Urothelium cell line (cell line): ENCODE results near the gene UCP3.

Experiments
- DNase-seq: peaks from one replicate; pipeline ENCODE4 v3.0.0; 2011; ENCODE audit warnings: low spot score, mixed read lengths
- FAIRE-seq: peaks from 2 replicates; lab custom pipeline; 2011; peaks lifted over from hg19 to GRCh38; lab: Jason Lieb, UNC

UCP3 gene

DNA sequence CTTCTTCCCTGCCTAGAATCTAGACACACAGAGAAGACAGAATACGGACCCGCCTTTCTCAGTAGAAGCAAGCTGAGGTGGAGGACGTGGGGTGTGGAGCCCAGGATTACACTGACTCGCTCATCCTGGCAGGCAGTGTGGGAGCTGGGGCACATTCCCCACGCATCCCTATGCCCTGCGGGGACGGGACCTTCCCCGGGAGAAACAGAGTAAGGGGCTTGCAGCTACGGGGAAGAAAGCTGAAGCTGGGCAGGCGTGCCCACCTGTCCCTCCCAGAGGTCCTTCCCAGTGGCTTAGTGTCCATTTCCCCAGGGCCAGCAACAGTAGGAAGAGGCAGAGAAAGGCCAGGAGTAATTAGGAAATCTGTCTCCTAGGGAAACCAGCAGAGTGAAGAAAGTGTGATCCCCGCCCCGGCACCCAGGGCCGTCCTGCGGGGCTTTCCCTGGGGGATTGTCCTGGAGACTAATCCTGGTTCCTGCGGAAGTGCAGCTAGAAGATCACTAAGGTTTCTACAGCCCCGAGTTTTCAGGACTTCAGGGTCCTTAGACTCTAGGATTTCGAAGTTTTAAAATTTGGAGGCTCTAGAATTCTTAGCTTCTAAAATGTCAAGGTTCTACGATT lies 50.3 kb downstream of the UCP3 start:
- DNase-seq (no peak), FAIRE-seq (no peak)

DNA sequence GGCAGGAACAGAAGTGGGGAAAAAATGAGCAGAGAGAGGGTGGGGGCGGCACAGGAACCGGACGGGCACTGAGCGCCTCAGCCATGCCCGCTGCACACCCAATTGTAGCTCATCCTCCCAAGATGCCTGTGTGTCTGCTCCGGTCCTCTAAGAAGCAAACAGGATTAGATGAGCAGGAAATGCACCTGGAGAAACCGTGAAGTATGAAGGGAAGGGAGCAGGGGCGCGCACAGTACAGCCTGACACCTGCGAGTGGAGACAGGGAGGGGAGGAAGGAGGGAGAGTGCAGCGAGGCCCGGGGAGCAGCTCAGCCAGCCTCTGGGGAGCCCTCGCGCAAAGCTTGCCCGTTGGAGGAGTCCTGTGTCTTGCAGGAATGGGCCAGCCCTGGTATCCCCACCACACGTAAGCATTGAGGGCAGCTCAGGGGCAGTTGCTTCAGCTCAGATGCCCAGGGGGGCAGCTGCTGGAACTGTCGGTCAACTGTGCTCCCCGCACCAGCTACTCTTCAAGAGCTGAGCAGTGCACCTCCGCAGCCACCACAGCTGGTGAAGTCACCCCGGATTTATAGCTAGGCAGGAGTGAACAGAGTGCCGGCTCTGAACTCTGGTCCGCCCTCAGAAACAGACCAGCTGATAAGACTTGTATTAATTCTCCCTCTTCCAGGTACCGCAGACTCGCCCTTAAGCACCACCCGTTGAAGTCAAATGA lies 51.1 kb downstream of the UCP3 start:
- FAIRE-seq (no peak), DNase-seq (no peak)

DNA sequence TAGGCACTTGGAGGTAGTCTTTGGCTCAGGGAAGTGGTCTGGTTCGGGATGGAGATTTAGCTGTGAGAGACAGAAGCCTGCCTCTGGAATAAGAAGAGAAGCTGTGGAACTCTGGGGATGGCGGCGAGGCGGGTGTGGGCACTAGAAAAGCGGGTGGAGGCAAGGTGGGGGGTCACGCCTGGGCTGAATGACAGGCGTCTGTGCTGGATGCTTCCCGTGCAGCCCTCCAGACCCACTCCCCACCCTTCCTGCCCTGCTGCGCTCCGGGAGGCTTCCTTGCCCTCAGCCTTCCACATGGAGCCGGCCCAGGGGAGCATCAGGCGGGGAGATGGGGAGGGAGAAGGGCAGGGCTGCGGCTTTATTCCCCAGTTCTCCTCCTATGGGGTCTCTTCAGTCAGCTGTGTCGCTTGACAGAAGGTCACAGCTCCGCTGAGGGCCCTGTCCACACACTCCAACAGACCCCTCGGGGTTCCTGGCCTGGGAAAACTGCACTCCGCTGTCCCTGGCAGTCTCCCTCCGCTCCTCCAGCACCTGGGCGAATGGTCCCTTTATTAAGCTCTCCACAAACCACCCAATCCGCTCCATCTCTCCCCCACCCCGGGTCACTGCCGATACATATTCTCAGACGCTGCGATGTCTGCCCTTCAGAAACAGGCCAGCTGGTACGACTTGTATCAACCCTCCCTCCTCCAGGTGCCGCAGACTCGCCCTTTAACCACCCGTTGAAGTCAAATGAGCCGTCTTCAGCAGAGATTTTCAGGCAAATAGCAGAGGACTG lies 51.8 kb downstream of the UCP3 start:
- no peak for DNase-seq
- no peak for FAIRE-seq

DNA sequence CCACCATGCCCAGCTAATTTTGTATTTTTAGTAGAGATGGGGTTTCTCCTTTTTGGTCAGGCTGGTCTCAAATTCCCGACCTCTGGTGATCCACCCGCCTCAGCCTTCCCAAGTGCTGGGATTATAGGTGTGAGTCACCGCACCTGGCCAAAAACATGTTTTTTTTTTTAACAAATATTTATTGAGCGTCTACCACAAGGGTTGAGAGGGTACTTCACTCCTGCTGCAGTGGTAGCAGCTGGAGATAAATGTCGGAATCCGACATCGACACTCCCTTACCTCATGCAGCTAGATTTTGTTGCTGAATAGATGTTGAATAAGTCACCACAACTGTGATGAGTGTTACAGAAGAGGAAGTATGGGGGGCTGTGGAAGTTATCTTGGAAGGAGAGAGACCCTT lies 57.1 kb downstream of the UCP3 start:
- FAIRE-seq (no peak), DNase-seq (peak; percentile 54)

DNA sequence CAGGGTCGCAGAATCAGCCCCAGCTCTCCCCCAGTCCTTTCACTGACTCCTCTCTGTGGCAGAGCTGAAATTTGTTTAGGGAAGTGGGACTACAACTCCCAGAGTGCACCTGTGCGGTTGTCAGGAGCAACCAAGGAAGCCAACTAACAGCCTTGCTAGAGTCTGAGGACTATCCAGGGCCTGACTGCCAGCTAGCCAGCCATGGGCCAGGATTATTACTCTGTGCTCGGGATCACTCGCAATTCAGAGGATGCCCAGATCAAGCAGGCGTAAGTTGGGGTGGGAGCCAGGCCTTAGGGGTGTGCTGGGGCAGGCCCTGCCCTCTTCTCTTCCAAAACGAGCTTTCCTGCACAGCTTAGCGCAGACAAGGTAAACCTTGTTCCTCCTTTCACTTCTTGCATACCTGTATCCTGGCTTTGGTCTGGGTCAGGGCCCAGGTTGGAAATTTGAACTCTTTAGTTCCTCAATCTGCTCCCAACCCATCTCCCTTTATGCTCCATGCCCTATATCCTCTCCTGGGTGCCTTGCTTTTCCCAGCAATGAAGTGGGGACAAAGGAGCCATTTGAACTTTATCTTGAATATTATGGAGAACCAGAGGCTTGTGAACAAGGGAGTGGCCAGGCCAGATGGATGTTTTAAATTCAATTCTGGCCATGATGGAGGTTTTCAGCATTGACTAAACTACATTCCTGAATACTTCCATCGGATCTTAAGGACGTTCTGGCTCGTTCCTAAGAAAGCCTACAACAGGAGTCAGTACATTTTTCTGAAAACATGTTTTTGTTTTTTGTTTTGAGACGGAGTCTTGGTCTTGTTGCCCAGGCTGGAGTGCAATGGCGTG lies 57.8 kb downstream of the UCP3 start, which contains the start of gene DNAJB13:
TSS of gene DNAJB13 (plus strand) at position 158 of the 842 bp plus-strand sequence. CDS start at position 202, 44 bp downstream.
- FAIRE-seq (no peak), DNase-seq (peak; percentile 78)
